Retinal pigment epithelial cell (primary cell): ENCODE data around the gene KLF18.

Experiments used
- DNase-seq: peaks from one replicate; pipeline ENCODE4 v3.0.0-alpha.2; 2010; ENCODE audit warnings: low read depth
- H3K4me3 ChIP-seq: 2 replicates; pipeline ENCODE4 v1.5.1; 2011; ENCODE audit warnings: mild to moderate bottlenecking, low read length, control low read depth, moderate library complexity
- CTCF ChIP-seq: conservative IDR thresholded peaks from 2 replicates; pipeline ENCODE4 v1.5.1; 2011; ENCODE audit warnings: low read depth, low read length, control low read depth, inconsistent platforms

KLF18 gene

GRCh38 chr1:44138239-44138638 is 3.2 kb downstream of the KLF18 start:
- H3K4me3 ChIP-seq: no peak overlapping the region
- no peak for TF ChIP-seq CTCF
- DNase-seq: no peak

GRCh38 chr1:44135886-44136285 is 5.5 kb downstream of the KLF18 start:
- H3K4me3 ChIP-seq: no peak overlapping the region
- DNase-seq: no peak
- TF ChIP-seq CTCF: no peak

- TF ChIP-seq CTCF: no peak
- DNase-seq: no peak
- no peak overlapping the region for H3K4me3 ChIP-seq
Measured at GRCh38 chr1:44134071-44134920, 7.1 kb downstream of the KLF18 start.

GRCh38 chr1:44131411-44131810 is 10.0 kb downstream of the KLF18 start:
- H3K4me3 ChIP-seq: no peak overlapping the region
- DNase-seq: no peak
- no peak for TF ChIP-seq CTCF

GRCh38 chr1:44129616-44130500 is 11.6 kb downstream of the KLF18 start:
- DNase-seq: no peak
- H3K4me3 ChIP-seq: no peak overlapping the region
- no peak for TF ChIP-seq CTCF

GRCh38 chr1:44120398-44120949 is 21.0 kb downstream of the KLF18 start:
- no peak for DNase-seq
- no peak for TF ChIP-seq CTCF

More at GRCh38 chr1:44120398-44120949, 21.0 kb downstream of the KLF18 start:
- no peak overlapping the region for H3K4me3 ChIP-seq
